AG04449 (cell line): ENCODE measurements around the gene MCFD2.

ENCODE experiments used
- CTCF ChIA-PET: fragments of 350-600 bp; formaldehyde crosslinking; extraction: SDS; loops from one replicate; lab custom pipeline; 2021; ENCODE audit warnings: antibody characterized with exemption; lab: Yijun Ruan, JAX
- POLR2A ChIA-PET: fragments of 400-600, 350-600 bp; formaldehyde crosslinking; extraction: SDS; loops from one replicate; lab custom pipeline; 2020; ENCODE audit warnings: antibody characterized with exemption, inconsistent platforms; lab: Yijun Ruan, JAX
- DNase-seq: peaks from one replicate; pipeline ENCODE4 v3.0.0-alpha.2; 2010; ENCODE audit warnings: low read depth, low spot score
- H3K4me3 ChIP-seq: 2 replicates; pipeline ENCODE4 v1.5.1; 2011; ENCODE audit warnings: low read depth, mild to moderate bottlenecking, control low read depth, low read length
- CTCF ChIP-seq: IDR thresholded peaks from one replicate; pipeline ENCODE4 v1.5.1; 2011; ENCODE audit warnings: mild to moderate bottlenecking, moderate library complexity, low read length, control low read depth, inconsistent platforms; ENCODE audit not compliant: insufficient read depth; ENCODE audit errors: missing control alignments

The MCFD2 gene

GRCh38 chr2:46923041-46923528, 7.5 kb upstream of the MCFD2 start:
- no peak for DNase-seq
- TF ChIP-seq CTCF, result no peak
- no peak overlapping the region for H3K4me3 ChIP-seq
- ChIA-PET POLR2A (no interaction called here), CTCF (interaction anchor here (0.7 to 1.6 kb wide), 4 partner anchors 8 to 400 kb away, joined by 3 to 12 read pairs (median 5); no protein-coding TSS in a partner anchor)

- DNase-seq, result no peak
- POLR2A ChIA-PET, result no interaction called here
- no peak overlapping the region for H3K4me3 ChIP-seq
- CTCF ChIA-PET, result interaction anchor here (1.4 to 1.6 kb wide), 3 partner anchors 8 to 401 kb away, joined by 4 to 12 read pairs (median 6); no protein-coding TSS in a partner anchor
- no peak for TF ChIP-seq CTCF
Measured at GRCh38 chr2:46922606-46923005, 7.0 kb upstream of the MCFD2 start.

GRCh38 chr2:46921676-46922448, 6.3 kb upstream of the MCFD2 start:
- CTCF ChIA-PET, result interaction anchor here (1.1 to 1.6 kb wide), 4 partner anchors 9 to 402 kb away, joined by 3 to 12 read pairs (median 5); no protein-coding TSS in a partner anchor
- no peak overlapping the region for H3K4me3 ChIP-seq
- DNase-seq, result no peak
- no peak for TF ChIP-seq CTCF
- POLR2A ChIA-PET, result no interaction called here

DNA sequence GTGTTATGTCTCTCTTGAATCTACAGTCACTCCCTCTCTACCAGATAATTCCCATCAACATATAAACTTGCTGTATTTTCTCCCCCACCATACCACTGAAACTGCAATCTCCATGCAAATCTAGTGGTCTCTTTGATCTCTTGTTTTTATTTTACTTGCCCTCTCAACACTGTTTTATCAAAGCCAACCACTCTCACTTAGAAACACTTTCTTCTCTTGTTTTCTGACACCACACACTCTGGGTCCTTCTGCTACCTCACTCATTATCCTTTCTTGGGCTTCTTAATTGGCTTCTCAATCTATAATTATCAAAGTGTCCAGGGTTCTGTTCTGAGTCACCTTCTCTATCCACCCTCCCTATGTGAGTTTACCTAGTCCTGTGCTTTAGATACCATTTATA, 2.0 kb upstream of the MCFD2 start:
- CTCF ChIA-PET, result interaction anchor here (0.6 to 6.2 kb wide), 13 partner anchors 8 to 493 kb away, joined by 3 to 64 read pairs (median 6); no protein-coding TSS in a partner anchor
- H3K4me3 ChIP-seq, result no peak overlapping the region
- no peak for TF ChIP-seq CTCF
- DNase-seq, result no peak
- POLR2A ChIA-PET, result no interaction called here

- no peak for TF ChIP-seq CTCF
- CTCF ChIA-PET, result interaction anchor here (1.0 to 6.2 kb wide), 4 partner anchors 13 to 405 kb away, joined by 3 to 64 read pairs (median 30); no protein-coding TSS in a partner anchor
- peak overlapping the region; percentile 93 for H3K4me3 ChIP-seq
- POLR2A ChIA-PET, result interaction anchor here (0.9 to 1.0 kb wide), 2 partner anchors 69 to 149 kb away, joined by 4 read pairs; no protein-coding TSS in a partner anchor
- DNase-seq, result peak; percentile 45
Measured at GRCh38 chr2:46915811-46916630, 415 bp upstream of the MCFD2 start.
